ENCODE measurements around the gene PPP6R3.

GRCh38 chr11:68440224-68440623, 20.3 kb upstream of the PPP6R3 start:
- TF ChIP-seq POLR2A (IDR thresholded peaks at IDR 0.05) = no peak
- TF ChIP-seq, protein P1, sequence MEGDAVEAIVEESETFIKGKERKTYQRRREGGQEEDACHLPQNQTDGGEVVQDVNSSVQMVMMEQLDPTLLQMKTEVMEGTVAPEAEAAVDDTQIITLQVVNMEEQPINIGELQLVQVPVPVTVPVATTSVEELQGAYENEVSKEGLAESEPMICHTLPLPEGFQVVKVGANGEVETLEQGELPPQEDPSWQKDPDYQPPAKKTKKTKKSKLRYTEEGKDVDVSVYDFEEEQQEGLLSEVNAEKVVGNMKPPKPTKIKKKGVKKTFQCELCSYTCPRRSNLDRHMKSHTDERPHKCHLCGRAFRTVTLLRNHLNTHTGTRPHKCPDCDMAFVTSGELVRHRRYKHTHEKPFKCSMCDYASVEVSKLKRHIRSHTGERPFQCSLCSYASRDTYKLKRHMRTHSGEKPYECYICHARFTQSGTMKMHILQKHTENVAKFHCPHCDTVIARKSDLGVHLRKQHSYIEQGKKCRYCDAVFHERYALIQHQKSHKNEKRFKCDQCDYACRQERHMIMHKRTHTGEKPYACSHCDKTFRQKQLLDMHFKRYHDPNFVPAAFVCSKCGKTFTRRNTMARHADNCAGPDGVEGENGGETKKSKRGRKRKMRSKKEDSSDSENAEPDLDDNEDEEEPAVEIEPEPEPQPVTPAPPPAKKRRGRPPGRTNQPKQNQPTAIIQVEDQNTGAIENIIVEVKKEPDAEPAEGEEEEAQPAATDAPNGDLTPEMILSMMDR (IDR thresholded peaks at IDR 0.05) = no peak
- TF ChIP-seq POLR2AphosphoS5 (IDR thresholded peaks at IDR 0.05) = no peak
- no peak for TF ChIP-seq EP300 (IDR thresholded peaks at IDR 0.05)

Measured in stomach (tissue), 4 donors.